Hepatocyte (in vitro differentiated cells): Measurements from ENCODE around the gene SLC25A21. TPM values are rescaled to one million over a fixed set of nuclear protein-coding genes. Genes with fewer than 3 reads are reported as not detected.
A peak's percentile ranks its signal among the peaks of the same experiment; 100 is the strongest.

Source experiments
- DNase-seq: peaks from one replicate; pipeline ENCODE4 v3.0.0-alpha.2; 2016; ENCODE audit warnings: low spot score
- H2AFZ ChIP-seq: fragments of 200-600 bp; sonication (generic); 2 replicates; pipeline ENCODE4 v1.6.0; 2016; ENCODE audit warnings: antibody characterized with exemption, mild to moderate bottlenecking
- H3K27ac ChIP-seq: fragments of 200-600 bp; sonication (generic); 2 replicates; pipeline ENCODE4 v1.5.1; 2016; ENCODE audit warnings: mild to moderate bottlenecking
- H3K27me3 ChIP-seq: fragments of 200-600 bp; sonication (generic); 2 replicates; pipeline ENCODE4 v1.6.1; 2016
- H3K36me3 ChIP-seq: fragments of 200-600 bp; sonication (generic); replicated peaks from 2 replicates; pipeline ENCODE4 v1.5.1; 2016; ENCODE audit warnings: low read depth; ENCODE audit not compliant: insufficient read depth
- H3K4me1 ChIP-seq: fragments of 200-600 bp; sonication (generic); 2 replicates; pipeline ENCODE4 v1.5.1; 2016; ENCODE audit warnings: mild to moderate bottlenecking, moderate library complexity; ENCODE audit not compliant: insufficient read depth
- H3K4me2 ChIP-seq: fragments of 200-600 bp; sonication (generic); 2 replicates; pipeline ENCODE4 v1.6.0; 2016
- H3K4me3 ChIP-seq: fragments of 200-600 bp; sonication (generic); 2 replicates; pipeline ENCODE4 v1.5.1; 2016; ENCODE audit warnings: mild to moderate bottlenecking
- H3K79me2 ChIP-seq: fragments of 200-600 bp; sonication (generic); 2 replicates; pipeline ENCODE4 v1.6.0; 2017; ENCODE audit warnings: mild to moderate bottlenecking
- H3K9me2 ChIP-seq: fragments of 200-600 bp; sonication (generic); replicated peaks from 2 replicates; pipeline ENCODE4 v1.6.0; 2017; ENCODE audit warnings: mild to moderate bottlenecking; ENCODE audit not compliant: insufficient read depth
- H3K9me3 ChIP-seq: fragments of 200-600 bp; sonication (generic); 2 replicates; pipeline ENCODE4 v1.5.1; 2016; ENCODE audit warnings: low read depth, mild to moderate bottlenecking
- H4K20me1 ChIP-seq: fragments of 200-600 bp; sonication (generic); 2 replicates; pipeline ENCODE4 v1.6.0; 2016; ENCODE audit warnings: mild to moderate bottlenecking; ENCODE audit not compliant: insufficient read depth, poor library complexity, severe bottlenecking
- CTCF ChIP-seq: fragments of 200-600 bp; sonication (generic); IDR thresholded peaks from 2 replicates; pipeline ENCODE4 v1.5.1; 2016; ENCODE audit warnings: antibody characterized with exemption, mild to moderate bottlenecking; ENCODE audit not compliant: poor library complexity
- EZH2 ChIP-seq: fragments of 200-600 bp; sonication (generic); IDR thresholded peaks from 2 replicates; pipeline ENCODE4 v1.6.1; 2016; ENCODE audit warnings: antibody characterized with exemption, mild to moderate bottlenecking, borderline replicate concordance
- EZH2phosphoT487 ChIP-seq: fragments of 200-600 bp; sonication (generic); IDR thresholded peaks from one replicate; pipeline ENCODE4 v1.6.1; 2018; ENCODE audit warnings: antibody characterized with exemption, mild to moderate bottlenecking, low read depth, moderate library complexity; ENCODE audit not compliant: unreplicated experiment, severe bottlenecking
- WGBS: methylation state at CpG from one replicate; pipeline ENCODE4 v1.1.6; 2016; ENCODE audit warnings: low lambda C conversion rate; ENCODE audit errors: missing lambda C conversion rate; 5-methylcytosine and 5-hydroxymethylcytosine counted together
- polyA plus RNA-seq: library from polyadenylated mRNA; unstranded; fragments of >200 nt; fragmentation: Nextera tagmentation; extraction: Ambion mirVana; gene quantifications from 2 replicates; pipeline ENCODE4 v1.2.1, GENCODE V29; 2016
- total RNA-seq: library from RNA; depleted of rRNA; stranded (reverse); fragments of >200 nt; gene quantifications from 2 replicates; pipeline ENCODE4 v1.2.3, GENCODE V29; 2014

Gene SLC25A21
- total and polyA plus RNA-seq, 2 experiments from 2014 or later = 1.4 to 1.6 TPM

GRCh38 chr14:36667679-36668078, 504.7 kb downstream of the SLC25A21 start:
- Histone ChIP-seq H2AFZ (no peak overlapping the region), H3K9me3 (no peaks in the 10 kb centered on the region), H3K36me3 (no peaks in the 10 kb centered on the region), H3K4me3 (no peak overlapping the region), H4K20me1 (no peaks in the 10 kb centered on the region), H3K27me3 (peaks cover 96% of the 10 kb centered on the region), H3K4me2 (no peak overlapping the region), H3K27ac (no peak overlapping the region), H3K79me2 (no peaks in the 10 kb centered on the region), H3K9me2 (no peaks in the 10 kb centered on the region), H3K4me1 (peaks cover 23% of the 10 kb centered on the region)
- DNase-seq = no peak
- whole genome bisulfite sequencing = 33% methylated on average over 4 of the region's 4 CpGs
- no peak for TF ChIP-seq EZH2
- no peak for TF ChIP-seq EZH2phosphoT487
- no peak for TF ChIP-seq CTCF

- H3K9me3 ChIP-seq = no peaks in the 10 kb centered on the region
- no peaks in the 10 kb centered on the region for H3K9me2 ChIP-seq
- H3K27me3 ChIP-seq = peaks cover 93% of the 10 kb centered on the region
- TF ChIP-seq EZH2 = peak; percentile 99
- TF ChIP-seq EZH2phosphoT487 = peak; percentile 85
- no peak for TF ChIP-seq CTCF
- no peaks in the 10 kb centered on the region for H4K20me1 ChIP-seq
- H2AFZ ChIP-seq = peak overlapping the region; percentile 20
- DNase-seq = no peak
- peak overlapping the region; percentile 69 for H3K4me2 ChIP-seq
- H3K4me3 ChIP-seq = no peak overlapping the region
- H3K36me3 ChIP-seq = no peaks in the 10 kb centered on the region
- no peaks in the 10 kb centered on the region for H3K79me2 ChIP-seq
- H3K27ac ChIP-seq = no peak overlapping the region
- WGBS = 3% methylated on average over 51 of the region's 68 CpGs
- H3K4me1 ChIP-seq = peaks cover 29% of the 10 kb centered on the region
Measured at GRCh38 chr14:36666416-36667206, 505.8 kb downstream of the SLC25A21 start.

GRCh38 chr14:36665887-36666415, 506.5 kb downstream of the SLC25A21 start:
- no peaks in the 10 kb centered on the region for H3K9me2 ChIP-seq
- H3K4me1 ChIP-seq = peaks cover 29% of the 10 kb centered on the region
- 14% methylated on average over 18 of the region's 18 CpGs for WGBS
- H2AFZ ChIP-seq = peak overlapping the region; percentile 20
- no peak overlapping the region for H3K4me3 ChIP-seq
- no peaks in the 10 kb centered on the region for H3K79me2 ChIP-seq
- no peaks in the 10 kb centered on the region for H3K9me3 ChIP-seq
- no peak for DNase-seq
- H3K4me2 ChIP-seq = no peak overlapping the region
- peaks cover 93% of the 10 kb centered on the region for H3K27me3 ChIP-seq
- no peaks in the 10 kb centered on the region for H4K20me1 ChIP-seq
- no peaks in the 10 kb centered on the region for H3K36me3 ChIP-seq
- H3K27ac ChIP-seq = no peak overlapping the region
- TF ChIP-seq EZH2 (no peak), EZH2phosphoT487 (no peak), CTCF (no peak)
